DMS153 treated with DMSO at 0.1 percent for 48 hours (cell line): ENCODE data around the gene GAN.
"Not testable (repeated sequence)": the region's sequence is repeated elsewhere in the genome, so short reads cannot be mapped to it uniquely, and the experiment has no call there.

Experiments used
- DNase-seq: peaks from one replicate; lab custom pipeline; 2025; ENCODE audit not compliant: unreplicated experiment; lab: John Stamatoyannopoulos, UW

GAN gene

DNA sequence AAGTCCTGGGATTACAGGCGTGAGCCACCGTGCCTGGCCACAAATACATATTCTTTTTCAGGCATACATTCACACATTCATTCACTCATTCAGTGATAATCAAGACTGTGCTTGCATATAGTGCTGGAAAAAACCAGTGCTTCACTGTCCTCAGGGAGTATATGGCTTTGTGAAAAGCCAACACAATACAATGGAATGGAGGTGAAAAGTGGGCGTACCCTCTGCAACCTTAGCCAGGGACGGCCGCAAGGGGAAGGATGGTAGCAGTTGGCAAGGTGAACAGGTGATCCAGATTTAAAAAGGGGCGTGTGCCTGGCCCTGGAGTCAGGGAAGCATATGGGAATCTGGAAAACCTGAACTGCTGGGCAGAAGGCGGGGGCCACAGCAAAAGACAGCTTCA is 18.1 kb upstream of the GAN start:
- no peak for DNase-seq

DNA sequence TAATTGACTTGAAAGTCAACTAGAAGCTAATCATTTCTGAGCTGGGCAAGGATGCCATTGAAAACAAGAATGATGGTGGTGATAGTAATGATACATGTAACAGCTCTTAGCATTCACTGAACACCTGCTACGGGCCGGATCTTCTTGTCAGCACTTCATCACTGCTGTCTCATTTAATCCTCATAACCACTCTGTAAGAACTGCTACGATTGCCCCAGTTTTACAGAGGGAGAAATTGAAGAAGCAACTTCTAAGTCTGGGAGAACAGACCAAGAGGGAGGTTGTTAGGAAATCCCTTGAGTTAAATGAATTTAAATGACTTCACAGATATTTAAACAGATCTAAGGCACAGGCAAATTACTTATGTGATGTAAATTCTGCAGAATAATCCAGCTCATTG is 7.0 kb upstream of the GAN start:
- no peak for DNase-seq

DNA sequence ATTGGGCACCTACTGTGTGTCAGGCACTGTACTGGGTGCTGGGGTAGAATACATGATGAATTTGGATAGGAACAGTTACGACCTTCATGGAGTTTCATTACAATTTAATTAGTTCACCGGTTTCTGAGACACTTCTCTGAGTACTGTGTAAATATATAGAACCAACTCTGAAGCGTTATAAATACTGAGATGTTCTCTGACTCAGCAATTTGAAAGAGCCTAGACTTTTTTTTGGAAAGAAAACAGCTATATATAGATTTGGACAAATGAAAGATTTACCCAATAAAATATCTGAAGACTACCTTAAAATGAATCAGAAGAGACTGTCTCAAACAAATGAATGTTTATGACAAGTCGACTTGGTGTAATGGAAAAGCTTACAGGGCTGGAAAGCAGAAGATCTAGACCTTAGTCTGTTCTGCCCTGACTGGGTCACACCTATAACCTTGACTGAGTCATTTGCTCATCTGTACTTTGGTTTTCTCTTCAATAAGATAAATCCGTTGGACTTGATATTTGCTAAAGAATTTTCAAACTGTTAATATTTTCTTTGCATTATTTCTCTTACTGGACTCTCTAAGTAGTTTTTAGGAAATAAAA is 4.6 kb upstream of the GAN start:
- no peak for DNase-seq

DNA sequence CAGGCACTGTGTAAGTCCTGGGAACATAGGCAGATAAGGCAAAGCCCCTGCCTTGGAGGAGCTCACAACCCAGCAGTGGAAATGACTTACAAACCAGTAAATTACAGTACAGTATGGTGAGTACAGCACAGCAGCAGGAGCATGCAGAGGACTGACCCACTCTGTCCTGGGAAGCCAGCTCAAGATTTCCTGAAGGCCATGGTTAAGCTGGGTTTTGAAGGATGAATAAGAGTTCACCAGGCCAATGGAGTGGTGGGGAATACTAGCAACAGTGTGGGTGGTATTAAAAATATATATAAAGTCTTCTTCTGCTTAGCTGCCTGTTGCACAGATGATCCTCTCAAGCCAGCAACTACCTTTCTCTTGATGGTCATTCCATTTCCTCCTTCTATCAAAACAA is 3.0 kb upstream of the GAN start:
- DNase-seq: no peak

DNA sequence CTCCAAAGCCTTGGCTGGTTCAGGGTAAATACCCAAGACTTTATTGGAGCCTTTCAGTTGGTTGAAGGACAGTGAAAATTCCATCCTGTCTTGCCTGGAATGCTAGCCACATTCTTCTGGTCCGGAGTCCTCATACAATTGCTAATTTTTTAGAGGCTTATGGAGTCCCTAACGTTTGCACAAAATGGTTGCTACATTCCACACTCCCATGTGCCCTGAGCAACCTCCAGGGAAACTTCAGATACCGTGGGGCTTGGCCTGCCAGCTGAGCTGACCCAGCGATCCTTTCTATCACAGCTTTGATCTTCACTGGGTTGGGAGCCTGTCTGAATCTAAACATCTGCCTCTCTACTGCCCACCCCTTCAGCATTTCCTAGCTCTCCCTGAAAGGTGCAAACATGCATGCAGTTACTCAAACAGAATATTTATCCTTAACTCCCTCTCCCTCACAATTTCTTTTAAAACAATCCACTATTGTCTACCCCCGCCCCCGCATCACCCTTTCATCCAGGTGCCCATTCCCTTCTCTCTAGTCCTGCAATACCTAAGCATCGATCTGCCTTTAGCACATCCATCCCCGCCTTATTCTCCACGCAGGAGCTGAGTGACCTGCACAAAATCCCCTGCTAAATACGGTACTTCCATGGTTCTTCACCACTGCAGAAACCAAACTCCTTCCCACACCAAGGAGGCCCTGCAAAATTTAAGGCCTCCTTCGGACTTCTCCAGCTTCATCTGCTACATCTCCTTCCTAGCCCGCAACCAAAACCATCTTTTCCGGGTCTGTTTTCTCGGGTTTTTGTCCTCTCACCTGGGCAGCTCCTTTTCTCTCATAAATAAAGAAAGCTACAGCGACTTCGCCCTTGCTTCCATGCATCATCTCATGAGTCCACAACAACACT is 810 bp upstream of the GAN start:
- no peak for DNase-seq

DNA sequence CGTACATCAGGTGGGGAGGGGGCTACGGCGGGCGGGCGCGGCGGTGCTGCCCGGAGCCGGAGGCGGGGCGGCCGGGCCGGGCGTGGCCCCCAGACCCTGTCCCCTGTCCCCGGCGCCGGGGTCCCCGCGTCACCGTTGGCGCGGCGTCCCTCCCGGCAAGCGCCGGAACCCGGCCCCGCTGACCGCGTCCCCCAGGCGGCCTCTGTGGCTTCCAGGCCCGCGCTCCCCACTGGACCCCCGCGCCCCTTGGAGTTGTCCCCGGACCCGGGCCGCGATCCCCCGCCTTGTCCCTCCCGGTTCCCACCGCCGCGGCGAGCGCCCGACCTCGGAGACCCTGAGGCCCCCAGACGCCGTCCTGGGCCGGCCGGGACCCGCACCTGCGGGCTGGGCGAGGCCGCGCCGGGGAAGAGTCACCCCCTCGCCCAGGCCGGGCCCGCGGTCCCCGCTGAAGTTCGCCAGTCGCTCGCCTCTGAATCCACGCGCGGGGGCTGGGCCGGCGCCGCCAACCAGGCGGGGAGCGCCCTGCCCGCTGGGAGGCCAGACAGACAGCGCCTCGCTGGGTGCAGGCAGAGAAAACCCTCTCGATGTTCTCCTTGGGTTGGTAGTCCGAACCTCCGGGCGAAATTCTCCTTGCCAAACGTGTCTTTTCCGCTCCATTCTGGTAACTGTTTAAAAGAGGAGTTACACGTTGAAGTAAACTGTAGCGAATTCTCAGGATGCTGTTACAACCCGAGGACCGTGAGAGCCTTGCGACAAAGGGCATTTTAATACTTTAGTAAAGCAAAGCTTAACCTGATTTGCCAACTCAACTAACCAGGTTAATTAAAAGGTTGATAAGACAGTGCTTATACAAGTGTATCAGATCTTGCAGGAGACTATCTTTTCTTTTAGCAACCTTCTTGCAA is 761 bp downstream of the GAN start:
- DNase-seq: no peak

DNA sequence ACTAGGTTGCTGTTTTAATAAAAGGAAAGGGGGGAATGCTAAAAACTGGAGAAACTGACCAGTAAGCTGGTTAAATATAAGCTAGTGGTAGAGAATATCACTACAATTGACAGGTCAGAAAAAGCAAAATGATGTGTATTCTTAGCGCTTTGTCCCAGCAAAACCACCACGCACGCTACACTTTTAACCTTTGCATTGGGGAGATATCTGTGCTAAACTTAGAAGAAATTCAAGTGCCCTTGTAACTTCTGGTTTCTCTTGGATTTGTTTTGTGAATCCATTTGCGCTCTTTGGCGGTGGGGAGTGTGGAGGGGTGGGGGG is 1.4 kb downstream of the GAN start:
- no peak for DNase-seq

DNA sequence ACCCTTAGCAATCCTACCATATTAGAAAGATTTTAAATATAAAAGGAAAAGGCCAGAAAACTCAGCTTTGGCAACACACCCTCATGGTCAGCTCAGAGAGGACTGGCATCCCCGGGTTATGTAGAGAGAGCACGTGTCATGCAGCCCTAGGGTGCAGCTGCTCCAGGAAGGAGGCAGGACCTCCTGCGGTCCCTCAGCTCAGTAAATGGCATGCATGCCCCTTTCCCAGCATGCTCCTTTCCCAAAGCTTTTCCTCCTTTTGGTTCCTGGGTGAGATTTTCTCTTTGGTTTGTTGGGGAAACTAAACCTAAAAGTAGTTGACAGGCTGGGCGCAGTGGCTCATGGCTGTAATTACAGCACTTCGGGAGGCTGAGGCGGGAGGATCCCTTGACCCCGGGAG is 3.9 kb downstream of the GAN start:
- DNase-seq: no peak

DNA sequence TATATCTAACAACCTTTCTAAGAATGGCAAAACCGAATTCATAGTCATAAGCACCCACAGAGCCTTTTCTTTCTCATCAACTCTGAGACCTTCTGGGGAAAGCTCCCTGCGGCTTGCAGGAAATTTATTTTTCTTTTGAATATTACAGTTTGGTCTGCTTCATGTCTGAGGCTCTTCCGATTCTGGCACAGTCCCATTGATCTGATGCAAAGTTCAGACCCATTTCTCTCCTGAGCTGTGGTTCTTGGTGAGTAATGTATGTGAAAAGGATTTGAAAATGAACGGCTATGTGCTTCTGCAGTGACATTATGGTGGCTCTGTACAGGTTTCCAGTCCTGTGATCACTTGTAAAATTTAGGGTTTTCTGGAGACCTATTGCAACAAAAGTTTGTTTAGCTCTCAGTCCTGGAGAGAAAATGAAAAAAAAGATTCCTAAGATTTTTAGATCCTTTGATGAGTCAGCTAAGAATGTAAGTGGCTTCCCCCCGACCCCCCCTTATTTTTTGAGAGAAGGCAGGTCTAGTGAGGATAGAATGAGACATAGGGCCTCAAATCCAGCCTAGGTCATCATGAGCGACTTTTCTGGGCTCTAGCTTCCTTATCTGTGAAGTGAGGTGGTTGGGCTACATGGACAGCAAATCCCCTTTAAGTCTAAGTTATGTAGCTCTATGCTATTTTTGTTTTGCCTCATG is 4.6 kb downstream of the GAN start:
- no peak for DNase-seq

DNA sequence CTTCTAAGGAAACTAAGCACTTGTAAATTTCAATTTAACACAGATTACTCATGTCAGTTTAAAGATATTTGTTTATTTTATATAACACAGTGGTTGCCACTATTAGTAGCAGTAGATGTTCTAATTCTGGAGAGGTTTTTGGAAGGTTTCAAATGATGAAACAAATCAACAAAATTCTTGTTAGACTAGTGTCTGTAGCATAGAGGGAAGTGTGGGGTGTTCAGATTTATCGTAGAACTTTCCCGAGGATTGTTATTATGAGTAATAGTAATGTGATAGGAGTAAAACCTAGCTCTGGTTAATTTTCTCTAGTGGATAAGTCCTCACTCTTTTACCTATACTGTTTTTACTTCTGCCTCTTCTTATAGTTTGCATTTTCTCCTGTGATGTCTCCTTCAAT is 6.3 kb downstream of the GAN start:
- no peak for DNase-seq

DNA sequence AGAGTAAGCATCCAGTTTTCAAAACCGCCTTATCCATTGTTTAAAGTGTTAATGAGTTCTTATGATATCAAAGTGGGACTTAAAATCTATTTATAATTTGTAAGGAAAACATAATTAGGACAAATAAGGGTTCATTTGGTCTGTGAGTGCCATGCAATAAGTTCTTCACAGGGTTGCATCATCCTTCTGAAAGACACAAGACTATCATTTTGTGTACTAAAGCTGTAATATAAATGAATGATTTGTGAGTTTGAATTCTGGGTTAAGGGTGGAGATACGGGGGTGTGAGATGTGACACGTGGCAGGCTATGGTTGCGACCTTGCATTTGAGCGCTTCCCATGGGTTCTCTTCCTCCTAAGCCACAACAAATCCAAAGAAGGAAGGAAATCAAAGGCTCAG is 6.8 kb downstream of the GAN start:
- no peak for DNase-seq

DNA sequence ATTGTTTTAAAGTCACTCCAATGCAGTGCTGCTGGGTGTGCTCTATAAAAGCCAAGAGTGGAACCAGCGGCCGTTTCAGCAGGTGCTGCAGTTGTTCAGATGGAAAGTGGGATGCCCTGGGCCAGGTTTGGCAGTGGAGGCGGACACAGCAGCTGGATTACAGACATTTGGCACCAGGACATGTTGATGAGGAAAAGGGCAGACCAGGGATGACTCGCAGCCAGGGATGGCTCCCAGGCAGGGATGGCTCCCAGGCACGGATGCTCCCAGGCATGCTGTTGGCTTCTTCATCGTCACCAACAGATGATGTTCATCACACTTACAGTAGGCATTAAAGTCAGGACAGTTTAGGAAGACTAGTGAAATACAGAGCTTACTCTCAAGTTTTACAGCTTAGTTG is 10.0 kb downstream of the GAN start:
- DNase-seq: no peak

DNA sequence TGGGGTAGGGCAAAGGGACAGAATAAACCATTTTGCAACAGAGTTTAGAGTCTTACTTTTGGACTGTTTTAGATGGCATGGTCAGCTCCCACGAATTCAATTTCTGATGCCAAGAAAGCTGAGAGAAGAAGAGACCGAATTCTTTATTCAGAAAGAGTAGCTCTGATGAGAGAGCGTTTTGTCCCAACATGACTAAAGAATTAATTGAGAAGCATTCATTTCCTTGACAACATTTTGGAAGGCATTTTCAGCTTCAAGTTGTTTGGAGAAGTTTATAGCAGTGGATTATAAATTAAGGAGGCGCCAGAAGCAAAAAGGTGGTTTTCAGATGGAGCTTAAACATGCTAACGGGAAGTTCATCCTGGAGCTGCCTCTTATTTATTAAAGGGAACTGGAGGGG is 12.2 kb downstream of the GAN start:
- DNase-seq: no peak

DNA sequence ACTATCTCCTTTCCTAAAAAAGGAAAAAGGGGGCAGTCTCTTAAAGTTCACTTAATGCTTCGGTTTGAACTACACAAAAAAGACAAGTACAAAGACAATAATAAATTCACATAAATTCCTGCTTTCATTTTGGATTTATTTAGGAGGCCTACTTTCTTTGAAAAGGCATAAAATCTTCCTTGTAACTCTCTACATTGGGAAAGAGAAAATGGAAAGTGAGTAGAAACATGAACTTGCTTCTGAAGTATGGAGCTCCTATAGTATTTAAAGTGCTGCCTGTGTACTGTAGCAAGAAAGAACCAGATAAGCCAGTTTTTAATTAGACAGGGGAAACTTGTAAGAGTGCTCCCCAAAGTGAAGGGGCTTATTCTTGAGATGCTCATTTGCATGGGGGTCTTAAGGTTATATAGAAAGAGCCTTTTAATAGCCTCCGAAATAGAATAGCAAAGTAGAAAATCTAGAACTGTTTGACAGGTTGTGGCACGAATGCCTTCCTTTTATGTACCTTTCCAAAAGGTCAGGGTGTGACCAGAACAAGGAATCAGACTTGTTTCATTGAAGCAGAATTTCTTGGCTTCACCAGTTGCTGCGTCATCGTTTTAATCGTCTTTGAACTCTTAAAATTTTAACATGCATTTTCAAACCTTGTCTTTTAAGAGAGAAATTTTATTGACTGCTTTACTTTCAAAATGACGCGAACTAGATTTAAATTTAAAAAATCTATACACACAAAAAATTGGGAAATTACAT is 12.9 kb downstream of the GAN start:
- no peak for DNase-seq

DNA sequence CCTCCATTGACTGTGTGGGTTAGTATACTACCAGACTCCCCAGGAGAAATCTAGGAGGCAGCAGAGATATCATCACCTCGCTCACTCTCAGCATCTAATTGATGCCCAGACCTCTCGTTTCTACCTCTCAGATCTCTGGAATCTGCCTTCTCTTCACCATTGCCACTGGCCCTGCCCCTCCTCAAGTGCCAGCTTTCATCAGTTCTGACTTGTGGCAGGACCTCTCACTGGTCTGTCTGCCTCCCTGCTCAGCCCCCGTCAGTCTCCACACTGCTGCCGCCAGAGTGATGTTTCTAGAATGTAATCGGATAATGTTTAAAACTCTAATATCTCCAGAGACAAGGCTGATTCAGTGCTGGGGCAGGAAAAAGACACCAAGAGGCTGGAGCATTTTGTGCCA is 15.2 kb downstream of the GAN start:
- no peak for DNase-seq

DNA sequence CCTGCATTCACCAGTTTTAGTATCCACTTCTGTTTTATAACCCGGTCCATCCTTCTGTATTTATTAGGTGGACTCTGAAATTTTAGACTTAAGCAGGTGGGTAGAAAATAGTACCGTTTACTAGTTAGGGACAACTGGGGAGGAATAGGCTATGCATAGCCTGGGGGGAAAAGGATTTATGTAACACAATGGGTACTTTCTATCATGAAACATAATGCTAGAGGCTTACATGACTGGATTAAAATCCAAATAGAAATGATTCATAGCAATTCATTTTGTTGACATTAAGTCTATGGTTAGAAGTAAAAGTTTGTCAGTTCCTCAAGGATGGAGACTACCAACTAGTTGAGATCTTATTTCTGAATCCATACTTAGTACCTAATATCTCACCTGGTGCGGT is 18.6 kb downstream of the GAN start:
- no peak for DNase-seq

DNA sequence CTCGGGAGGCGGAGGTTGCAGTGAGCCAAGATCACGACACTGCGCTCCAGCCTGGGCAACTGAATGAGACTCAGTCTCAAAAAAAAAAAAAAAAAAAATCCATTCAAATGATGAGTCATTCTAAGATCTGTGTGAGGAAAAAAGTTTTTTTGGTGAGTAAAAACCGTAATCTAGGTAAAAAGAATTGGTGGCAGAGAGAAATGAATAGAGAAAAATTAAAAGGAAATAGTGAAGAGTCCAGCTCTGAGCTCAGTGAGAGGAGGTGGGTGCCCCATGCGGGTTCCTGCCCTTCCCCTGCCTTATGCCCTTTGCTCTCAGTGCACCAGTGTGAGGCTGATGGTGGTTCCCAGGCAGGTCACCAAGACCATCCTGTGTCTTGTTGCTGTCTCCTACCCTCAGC is 20.9 kb downstream of the GAN start:
- no peak for DNase-seq

DNA sequence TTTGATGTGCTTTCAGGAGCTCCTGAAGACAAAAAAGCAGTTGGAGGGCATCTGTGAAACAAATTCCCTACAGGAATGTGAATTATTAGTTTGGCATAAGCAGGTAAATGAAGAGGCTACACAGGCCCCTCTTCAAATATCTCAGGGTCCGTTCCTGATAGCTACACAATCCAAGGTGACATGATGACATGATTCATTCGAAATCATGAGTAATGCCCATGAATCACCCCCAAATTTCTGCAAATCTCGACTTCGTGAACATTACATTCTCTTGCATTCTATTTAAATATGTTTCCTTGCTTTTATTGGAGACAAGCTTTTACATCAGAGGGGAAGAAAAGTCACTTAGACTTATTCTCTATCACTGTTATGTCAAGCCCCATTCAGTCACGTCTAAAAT is 22.3 kb downstream of the GAN start:
- DNase-seq: no peak

DNA sequence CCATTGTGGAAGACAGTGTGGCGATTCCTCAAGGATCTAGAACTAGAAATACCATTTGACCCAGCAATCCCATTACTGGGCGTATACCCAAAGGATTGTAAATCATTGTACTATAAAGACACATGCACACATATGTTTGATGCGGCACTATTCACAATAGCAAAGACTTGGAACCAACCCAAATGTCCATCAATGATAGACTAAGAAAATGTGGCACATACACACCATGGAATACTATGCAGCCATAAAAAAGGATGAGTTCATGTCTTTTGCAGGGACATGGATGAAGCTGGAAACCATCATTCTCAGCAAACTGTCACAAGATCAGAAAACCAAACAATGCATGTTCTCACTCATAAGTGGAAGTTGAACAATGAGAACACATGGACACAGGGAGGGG is 30.4 kb downstream of the GAN start:
- DNase-seq: not testable (repeated sequence)

DNA sequence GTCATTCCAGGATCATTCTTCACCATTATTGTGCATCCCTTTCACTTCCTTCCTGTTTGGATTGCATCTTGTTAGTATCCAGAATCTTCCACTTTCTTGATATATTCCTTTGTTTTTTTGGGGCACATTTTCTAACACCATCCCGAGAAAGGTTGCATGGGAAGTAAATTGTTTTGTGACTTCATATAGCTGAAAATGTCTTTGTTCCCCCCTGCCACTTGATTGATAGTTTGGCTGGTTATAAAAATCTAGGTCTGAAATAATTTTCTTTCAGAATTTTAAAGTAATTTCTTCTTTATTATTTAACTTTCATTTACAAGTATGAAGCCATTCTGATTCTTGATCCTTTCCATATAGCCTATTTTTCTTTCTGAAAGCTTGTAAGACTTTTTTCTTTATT is 32.7 kb downstream of the GAN start:
- no peak for DNase-seq
